GM12878 (cell line): ENCODE results near the gene AKR1A1. TPM values are rescaled to one million over a fixed set of nuclear protein-coding genes. Genes with fewer than 3 reads are reported as not detected.

Experiments
- BACH1 ChIP-seq: fragments of 450-650 bp; IDR thresholded peaks from 2 replicates; pipeline ENCODE4 v1.6.1; 2017; ENCODE audit warnings: mild to moderate bottlenecking, borderline replicate concordance
- BCL11A ChIP-seq: IDR thresholded peaks from 2 replicates; pipeline ENCODE4 v1.6.1; 2011; ENCODE audit warnings: low read depth, low read length
- BMI1 ChIP-seq: fragments of 450-650 bp; IDR thresholded peaks from 2 replicates; pipeline ENCODE4 v1.6.1; 2016; ENCODE audit warnings: mild to moderate bottlenecking, moderate library complexity, borderline replicate concordance
- CREM ChIP-seq: IDR thresholded peaks from 2 replicates; pipeline ENCODE4 v1.6.1; 2014; ENCODE audit warnings: antibody characterized with exemption, low read depth
- EGR1 ChIP-seq, 2 experiments: IDR thresholded peaks; 1 replicate in 1 of 2; 2 replicates in 1 of 2; pipeline ENCODE4 v1.6.1; 2011 to 2012; ENCODE audit warnings: low read depth in 2 of 2, low read length in 2 of 2, borderline replicate concordance in 1 of 2, mild to moderate bottlenecking in 1 of 2, moderate library complexity in 1 of 2
- ETV6 ChIP-seq, 2 experiments: fragments of 450-650 bp in 1 of 2; IDR thresholded peaks in 1 of 2; conservative IDR thresholded peaks in 1 of 2; 2 replicates each; pipeline ENCODE4 v1.6.1; 2014; ENCODE audit warnings: antibody characterized with exemption in 1 of 2, borderline replicate concordance in 1 of 2, low read depth in 1 of 2, mild to moderate bottlenecking in 1 of 2, moderate library complexity in 1 of 2
- JUNB ChIP-seq: IDR thresholded peaks from 2 replicates; pipeline ENCODE4 v1.6.1; 2016; ENCODE audit warnings: antibody characterized with exemption, mild to moderate bottlenecking
- NFYA ChIP-seq: IDR thresholded peaks from 2 replicates; pipeline ENCODE4 v1.6.1; 2011; ENCODE audit warnings: low read depth, mild to moderate bottlenecking, low read length, improper control_type of control experiment, borderline replicate concordance
- NFYB ChIP-seq: IDR thresholded peaks from 2 replicates; pipeline ENCODE4 v1.6.1; 2011; ENCODE audit warnings: low read depth, mild to moderate bottlenecking, low read length, improper control_type of control experiment, moderate library complexity; ENCODE audit not compliant: insufficient read depth
- NRF1 ChIP-seq: conservative IDR thresholded peaks from 2 replicates; pipeline ENCODE4 v1.6.1; 2011; ENCODE audit warnings: mild to moderate bottlenecking, low read depth, low read length, improper control_type of control experiment
- RCOR1 ChIP-seq: conservative IDR thresholded peaks from 2 replicates; pipeline ENCODE4 v1.6.1; 2012; ENCODE audit warnings: low read depth, low read length, improper control_type of control experiment
- RFX5 ChIP-seq: IDR thresholded peaks from 2 replicates; pipeline ENCODE4 v1.6.1; 2011; ENCODE audit warnings: low read depth, low read length, improper control_type of control experiment
- RUNX3 ChIP-seq: IDR thresholded peaks from 2 replicates; pipeline ENCODE4 v1.6.1; 2012; ENCODE audit warnings: low read length, inconsistent platforms
- TCF3 ChIP-seq: IDR thresholded peaks from 2 replicates; pipeline ENCODE4 v1.6.1; 2012; ENCODE audit warnings: low read depth, mild to moderate bottlenecking, low read length, borderline replicate concordance; ENCODE audit not compliant: insufficient read depth
- ZNF274 ChIP-seq: IDR thresholded peaks from one replicate; pipeline ENCODE4 v1.8.0; 2011; ENCODE audit not compliant: insufficient read length, insufficient read depth
- polyA plus RNA-seq, 11 experiments: library from polyadenylated mRNA; depleted of rRNA in 4 of 11; unstranded in 6 of 11; stranded (reverse) in 5 of 11; fragments of >200 nt; fragmentation: Nextera tagmentation in 4 of 11; fragmentation: Illumina TruSeq in 1 of 11; extraction: Ambion mirVana in 4 of 11; extraction: Trizol in 1 of 11; gene quantifications; 1 replicate in 1 of 11; 2 replicates in 10 of 11; pipeline versions ENCODE4 v1.2.1 to v1.2.3, GENCODE V29; 2011 to 2016; ENCODE audit warnings: inconsistent platforms in 2 of 11, missing spikeins in 2 of 11, low read depth in 1 of 11
- total RNA-seq, 4 experiments: library from RNA; depleted of rRNA in 3 of 4; stranded (reverse); fragments of >200 nt in 3 of 4; fragmentation: Illumina TruSeq in 1 of 4; extraction: Trizol in 1 of 4; gene quantifications; 2 replicates each; pipeline versions ENCODE4 v1.2.1 to v1.2.3, GENCODE V29; 2013 to 2021
- TF ChIP-seq, protein P1 (sequence below): fragments of 450-650 bp; IDR thresholded peaks from 2 replicates; pipeline ENCODE4 v1.6.1; 2016; ENCODE audit warnings: mild to moderate bottlenecking
- TF ChIP-seq, protein P2 (sequence below): IDR thresholded peaks from 2 replicates; pipeline ENCODE4 v1.6.1; 2011; ENCODE audit warnings: borderline replicate concordance, low read depth, mild to moderate bottlenecking, moderate library complexity, low read length; ENCODE audit not compliant: insufficient read depth, poor library complexity, severe bottlenecking
- TF ChIP-seq, protein P3 (sequence below): fragments of 450-650 bp; IDR thresholded peaks from 2 replicates; pipeline ENCODE4 v1.6.1; 2018; ENCODE audit warnings: mild to moderate bottlenecking, low read depth, moderate library complexity; ENCODE audit not compliant: partially characterized antibody
- TF ChIP-seq, protein P4 (sequence below): fragments of 450-650 bp; conservative IDR thresholded peaks from 2 replicates; pipeline ENCODE4 v1.6.1; 2017; ENCODE audit warnings: mild to moderate bottlenecking, moderate library complexity
- TF ChIP-seq, protein P5 (sequence below): IDR thresholded peaks from 2 replicates; pipeline ENCODE4 v1.6.1; 2012; ENCODE audit warnings: low read depth, low read length, improper control_type of control experiment

The AKR1A1 gene
- total and polyA plus RNA-seq, 10 of the 15 experiments (the other 5 are each of a cell fraction or from before 2014, with no cell fraction given), result 187 to 335 (median 241) TPM

DNA sequence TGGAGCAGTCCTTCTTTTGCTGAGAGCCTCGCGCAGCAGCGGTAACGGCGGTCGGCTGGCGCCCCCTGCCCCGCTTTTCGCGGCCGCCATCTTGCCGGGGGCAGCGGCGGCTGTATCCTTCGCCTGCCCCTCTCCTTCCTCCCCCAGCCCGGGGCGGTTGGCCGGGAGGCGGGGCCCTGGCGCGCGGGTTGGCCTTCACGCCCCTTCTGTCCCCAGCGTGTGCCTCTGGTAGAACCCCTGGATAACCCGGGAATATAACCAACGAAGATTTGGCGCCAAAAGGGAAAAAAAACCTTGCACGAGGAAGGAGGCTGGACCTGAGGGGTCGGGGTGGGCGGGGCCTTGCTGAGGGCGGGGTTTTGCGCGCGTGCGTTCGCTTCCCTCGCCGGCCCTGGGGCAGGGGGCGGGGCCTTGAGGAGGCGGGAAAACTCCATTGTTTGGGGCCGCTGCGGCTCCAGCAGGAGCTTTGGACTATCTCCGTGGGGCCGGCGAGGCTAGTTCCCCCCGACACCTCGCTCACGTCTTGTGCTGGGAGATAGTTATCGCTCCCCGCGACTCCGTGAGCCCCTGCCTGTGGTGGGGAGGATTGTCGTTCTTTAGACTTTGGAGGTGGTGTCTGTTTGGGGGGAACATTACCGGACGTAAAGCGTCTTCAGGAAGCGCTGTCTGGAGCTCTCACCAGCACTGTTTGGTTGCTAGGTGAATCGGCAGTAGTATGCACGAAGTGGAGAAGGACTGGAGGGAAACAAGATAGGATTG is 33.9 kb downstream of the AKR1A1 start (continued):
- TF ChIP-seq, protein P1, sequence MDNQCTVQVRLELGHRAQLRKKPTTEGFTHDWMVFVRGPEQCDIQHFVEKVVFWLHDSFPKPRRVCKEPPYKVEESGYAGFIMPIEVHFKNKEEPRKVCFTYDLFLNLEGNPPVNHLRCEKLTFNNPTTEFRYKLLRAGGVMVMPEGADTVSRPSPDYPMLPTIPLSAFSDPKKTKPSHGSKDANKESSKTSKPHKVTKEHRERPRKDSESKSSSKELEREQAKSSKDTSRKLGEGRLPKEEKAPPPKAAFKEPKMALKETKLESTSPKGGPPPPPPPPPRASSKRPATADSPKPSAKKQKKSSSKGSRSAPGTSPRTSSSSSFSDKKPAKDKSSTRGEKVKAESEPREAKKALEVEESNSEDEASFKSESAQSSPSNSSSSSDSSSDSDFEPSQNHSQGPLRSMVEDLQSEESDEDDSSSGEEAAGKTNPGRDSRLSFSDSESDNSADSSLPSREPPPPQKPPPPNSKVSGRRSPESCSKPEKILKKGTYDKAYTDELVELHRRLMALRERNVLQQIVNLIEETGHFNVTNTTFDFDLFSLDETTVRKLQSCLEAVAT, result no peak
- TF ChIP-seq JUNB (no peak), RUNX3 (no peak), BACH1 (no peak), TCF3 (0 out of 2 replicates have a peak, but pooled peaks have one; percentile 1), NFYB (no peak), RFX5 (0 out of 2 replicates have a peak, but pooled peaks have one; percentile 37), NFYA (no peak), BMI1 (no peak), BCL11A (no peak), CREM (0 out of 2 replicates have a peak, but pooled peaks have one; percentile 31), ETV6 (conservative IDR thresholded peaks at IDR 0.05 in 1 of 2, IDR thresholded peaks at IDR 0.05 in 1 of 2; ENCODE audit: borderline replicate concordance in 1 of 2, low read depth in 1 of 2) (no peak), NRF1 (0 out of 2 replicates have a peak, but pooled peaks have one; percentile 6), RCOR1 (0 out of 2 replicates have a peak, but pooled peaks have one; percentile 10), ZNF274 (no peak), EGR1 (IDR thresholded peaks at IDR 0.05; ENCODE audit: borderline replicate concordance in 1 of 2, low read depth in 2 of 2, low read length in 2 of 2) (peak in 1 of 2 experiments; percentile 43; a peak in 1 of 3 replicates)
- TF ChIP-seq, protein P2, sequence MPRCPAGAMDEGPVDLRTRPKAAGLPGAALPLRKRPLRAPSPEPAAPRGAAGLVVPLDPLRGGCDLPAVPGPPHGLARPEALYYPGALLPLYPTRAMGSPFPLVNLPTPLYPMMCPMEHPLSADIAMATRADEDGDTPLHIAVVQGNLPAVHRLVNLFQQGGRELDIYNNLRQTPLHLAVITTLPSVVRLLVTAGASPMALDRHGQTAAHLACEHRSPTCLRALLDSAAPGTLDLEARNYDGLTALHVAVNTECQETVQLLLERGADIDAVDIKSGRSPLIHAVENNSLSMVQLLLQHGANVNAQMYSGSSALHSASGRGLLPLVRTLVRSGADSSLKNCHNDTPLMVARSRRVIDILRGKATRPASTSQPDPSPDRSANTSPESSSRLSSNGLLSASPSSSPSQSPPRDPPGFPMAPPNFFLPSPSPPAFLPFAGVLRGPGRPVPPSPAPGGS, result no peak
- TF ChIP-seq, protein P3, sequence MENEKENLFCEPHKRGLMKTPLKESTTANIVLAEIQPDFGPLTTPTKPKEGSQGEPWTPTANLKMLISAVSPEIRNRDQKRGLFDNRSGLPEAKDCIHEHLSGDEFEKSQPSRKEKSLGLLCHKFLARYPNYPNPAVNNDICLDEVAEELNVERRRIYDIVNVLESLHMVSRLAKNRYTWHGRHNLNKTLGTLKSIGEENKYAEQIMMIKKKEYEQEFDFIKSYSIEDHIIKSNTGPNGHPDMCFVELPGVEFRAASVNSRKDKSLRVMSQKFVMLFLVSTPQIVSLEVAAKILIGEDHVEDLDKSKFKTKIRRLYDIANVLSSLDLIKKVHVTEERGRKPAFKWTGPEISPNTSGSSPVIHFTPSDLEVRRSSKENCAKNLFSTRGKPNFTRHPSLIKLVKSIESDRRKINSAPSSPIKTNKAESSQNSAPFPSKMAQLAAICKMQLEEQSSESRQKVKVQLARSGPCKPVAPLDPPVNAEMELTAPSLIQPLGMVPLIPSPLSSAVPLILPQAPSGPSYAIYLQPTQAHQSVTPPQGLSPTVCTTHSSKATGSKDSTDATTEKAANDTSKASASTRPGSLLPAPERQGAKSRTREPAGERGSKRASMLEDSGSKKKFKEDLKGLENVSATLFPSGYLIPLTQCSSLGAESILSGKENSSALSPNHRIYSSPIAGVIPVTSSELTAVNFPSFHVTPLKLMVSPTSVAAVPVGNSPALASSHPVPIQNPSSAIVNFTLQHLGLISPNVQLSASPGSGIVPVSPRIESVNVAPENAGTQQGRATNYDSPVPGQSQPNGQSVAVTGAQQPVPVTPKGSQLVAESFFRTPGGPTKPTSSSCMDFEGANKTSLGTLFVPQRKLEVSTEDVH, result peak; percentile 92
- TF ChIP-seq, protein P4, sequence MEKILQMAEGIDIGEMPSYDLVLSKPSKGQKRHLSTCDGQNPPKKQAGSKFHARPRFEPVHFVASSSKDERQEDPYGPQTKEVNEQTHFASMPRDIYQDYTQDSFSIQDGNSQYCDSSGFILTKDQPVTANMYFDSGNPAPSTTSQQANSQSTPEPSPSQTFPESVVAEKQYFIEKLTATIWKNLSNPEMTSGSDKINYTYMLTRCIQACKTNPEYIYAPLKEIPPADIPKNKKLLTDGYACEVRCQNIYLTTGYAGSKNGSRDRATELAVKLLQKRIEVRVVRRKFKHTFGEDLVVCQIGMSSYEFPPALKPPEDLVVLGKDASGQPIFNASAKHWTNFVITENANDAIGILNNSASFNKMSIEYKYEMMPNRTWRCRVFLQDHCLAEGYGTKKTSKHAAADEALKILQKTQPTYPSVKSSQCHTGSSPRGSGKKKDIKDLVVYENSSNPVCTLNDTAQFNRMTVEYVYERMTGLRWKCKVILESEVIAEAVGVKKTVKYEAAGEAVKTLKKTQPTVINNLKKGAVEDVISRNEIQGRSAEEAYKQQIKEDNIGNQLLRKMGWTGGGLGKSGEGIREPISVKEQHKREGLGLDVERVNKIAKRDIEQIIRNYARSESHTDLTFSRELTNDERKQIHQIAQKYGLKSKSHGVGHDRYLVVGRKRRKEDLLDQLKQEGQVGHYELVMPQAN, result peak; percentile 79
- TF ChIP-seq, protein P5, sequence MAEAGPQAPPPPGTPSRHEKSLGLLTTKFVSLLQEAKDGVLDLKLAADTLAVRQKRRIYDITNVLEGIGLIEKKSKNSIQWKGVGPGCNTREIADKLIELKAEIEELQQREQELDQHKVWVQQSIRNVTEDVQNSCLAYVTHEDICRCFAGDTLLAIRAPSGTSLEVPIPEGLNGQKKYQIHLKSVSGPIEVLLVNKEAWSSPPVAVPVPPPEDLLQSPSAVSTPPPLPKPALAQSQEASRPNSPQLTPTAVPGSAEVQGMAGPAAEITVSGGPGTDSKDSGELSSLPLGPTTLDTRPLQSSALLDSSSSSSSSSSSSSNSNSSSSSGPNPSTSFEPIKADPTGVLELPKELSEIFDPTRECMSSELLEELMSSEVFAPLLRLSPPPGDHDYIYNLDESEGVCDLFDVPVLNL, result peak; percentile 84
